HG02678 (cell line): ENCODE results near the gene TM2D3.
"Not testable (repeated sequence)": the region's sequence is repeated elsewhere in the genome, so short reads cannot be mapped to it uniquely, and the experiment has no call there.

Experiments
- ATAC-seq: cut with Tn5 transposase; IDR thresholded peaks from one replicate; pipeline ENCODE4 v1.9.1; 2021; ENCODE audit warnings: mild to moderate bottlenecking, moderate library complexity; ENCODE audit not compliant: unreplicated experiment

The TM2D3 gene

GRCh38 chr15:101657968-101658784 is 6.0 kb upstream of the TM2D3 start:
- ATAC-seq = no peak

- no peak for ATAC-seq
These were observed 5.0 kb upstream of the TM2D3 start for GRCh38 chr15:101657171-101657570.

GRCh38 chr15:101654624-101655337 is 2.6 kb upstream of the TM2D3 start:
- not testable (repeated sequence) for ATAC-seq

GRCh38 chr15:101654171-101654570 is 2.0 kb upstream of the TM2D3 start:
- no peak for ATAC-seq

GRCh38 chr15:101652786-101653430 is 727 bp upstream of the TM2D3 start:
- no peak for ATAC-seq

- peak; percentile 53 for ATAC-seq
These were observed 555 bp downstream of the TM2D3 start for GRCh38 chr15:101651554-101652097.

GRCh38 chr15:101650145-101650544 is 2.0 kb downstream of the TM2D3 start:
- no peak for ATAC-seq

DNA sequence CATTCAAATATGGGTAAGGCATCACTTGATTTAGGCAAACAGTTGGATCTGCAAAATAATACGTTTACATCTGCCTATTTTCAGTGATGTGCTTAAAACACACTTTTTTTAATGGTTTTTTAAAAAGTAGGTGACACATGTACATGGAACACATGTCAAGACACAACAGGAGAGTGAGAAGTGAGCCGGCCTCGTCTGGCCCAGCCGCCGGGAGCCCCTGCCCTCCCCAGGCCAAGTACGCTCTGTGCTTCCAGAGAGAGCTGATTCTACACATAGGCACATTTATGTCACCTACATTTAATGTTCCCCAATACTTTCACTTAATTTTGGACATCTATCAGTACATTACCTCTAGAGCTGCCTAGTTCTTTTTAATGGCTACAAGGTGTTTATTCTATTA is 3.8 kb downstream of the TM2D3 start:
- ATAC-seq = no peak

- no peak for ATAC-seq
These were observed 4.9 kb downstream of the TM2D3 start for GRCh38 chr15:101647251-101647650.

GRCh38 chr15:101646672-101647071 is 5.5 kb downstream of the TM2D3 start:
- no peak for ATAC-seq

GRCh38 chr15:101642361-101642760 is 9.8 kb downstream of the TM2D3 start:
- no peak for ATAC-seq

GRCh38 chr15:101641894-101642293 is 10.3 kb downstream of the TM2D3 start:
- ATAC-seq = no peak

DNA sequence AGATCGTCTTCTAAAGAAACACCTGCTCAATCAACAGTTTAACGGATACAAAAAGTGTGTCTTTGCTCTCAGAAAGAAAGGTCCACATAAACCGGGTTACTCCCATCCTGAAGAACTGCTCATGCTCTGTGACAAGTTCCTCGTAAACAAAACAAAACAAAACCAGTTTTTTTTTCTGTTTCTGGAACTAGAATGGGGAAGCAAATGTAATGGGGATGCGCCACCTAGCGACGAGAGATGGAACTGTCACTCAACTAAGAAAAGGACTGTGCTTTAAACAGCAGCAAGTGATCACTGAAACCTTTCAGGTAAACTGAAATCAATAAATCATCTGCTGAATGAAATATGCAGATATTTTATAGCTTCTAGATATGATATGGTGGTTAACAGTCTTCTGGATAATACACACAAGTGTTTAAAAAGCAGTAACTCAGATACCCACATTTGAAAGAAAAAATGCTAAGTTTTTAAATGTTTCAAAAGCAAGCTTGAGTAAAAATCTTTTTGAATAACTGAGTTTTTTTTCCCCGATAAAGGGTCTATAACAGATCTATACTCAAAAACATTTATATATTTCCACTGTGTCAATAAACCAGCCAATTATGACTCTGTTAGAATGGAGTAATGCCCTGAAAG is 10.9 kb downstream of the TM2D3 start:
- peak; percentile 55 for ATAC-seq

DNA sequence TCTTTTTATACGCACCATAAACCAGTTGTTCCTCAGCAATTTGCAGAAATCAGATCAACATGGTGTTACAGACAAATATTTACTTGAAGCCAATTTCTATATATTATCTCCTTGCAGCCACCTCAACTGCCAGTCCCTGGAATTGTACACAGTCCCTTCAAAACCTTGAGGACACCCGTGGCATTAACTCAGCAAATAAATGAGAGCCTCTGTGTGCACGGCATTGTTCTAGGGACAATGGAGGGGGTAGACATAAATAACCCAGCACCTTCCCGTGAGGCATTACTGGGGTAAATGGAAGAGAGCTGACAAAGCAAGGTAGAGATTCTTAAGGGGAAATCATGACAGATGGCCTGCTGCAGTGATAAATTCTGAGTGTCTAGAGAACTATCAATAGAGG is 12.5 kb downstream of the TM2D3 start:
- no peak for ATAC-seq

DNA sequence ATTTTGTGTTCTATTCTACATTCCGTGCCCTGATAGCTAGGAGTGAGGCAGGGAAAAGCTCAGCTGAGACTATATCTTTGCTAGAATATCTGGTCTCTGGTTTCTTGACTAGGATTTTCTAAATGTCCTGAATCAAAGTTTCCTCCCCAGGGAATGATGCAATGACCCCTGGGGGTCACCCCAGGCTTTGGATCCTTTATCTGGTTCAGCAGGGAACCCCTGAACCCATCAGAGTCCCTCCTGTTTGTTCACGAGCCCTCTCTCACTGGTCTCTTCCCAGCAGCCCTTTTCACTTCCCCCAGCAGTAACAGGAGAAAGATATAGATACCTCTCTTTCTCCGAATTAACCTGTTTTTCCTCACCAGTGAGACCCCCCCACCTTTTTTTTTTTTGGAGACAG is 14.3 kb downstream of the TM2D3 start:
- ATAC-seq = no peak

DNA sequence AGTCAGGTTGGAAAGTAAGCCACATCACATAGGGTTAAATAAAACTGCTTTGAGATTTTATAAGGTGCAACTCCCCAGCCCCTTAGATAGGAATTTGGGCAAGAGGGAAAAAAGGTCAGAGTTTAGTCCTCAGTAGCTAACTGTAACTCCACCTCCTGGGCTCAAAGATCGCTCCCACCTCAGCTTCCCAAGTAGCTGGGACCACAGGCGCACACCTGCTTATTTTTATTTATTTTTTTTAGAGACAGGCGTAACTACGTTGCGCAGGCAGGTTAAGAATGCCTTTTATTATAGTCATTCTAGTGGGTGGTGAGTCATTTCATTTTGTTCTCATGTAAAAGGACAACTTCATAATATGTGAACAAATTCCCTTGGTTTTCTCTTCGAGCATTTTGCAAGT is 14.7 kb downstream of the TM2D3 start:
- no peak for ATAC-seq

- ATAC-seq = no peak
These were observed 15.1 kb downstream of the TM2D3 start for GRCh38 chr15:101637038-101637437.

DNA sequence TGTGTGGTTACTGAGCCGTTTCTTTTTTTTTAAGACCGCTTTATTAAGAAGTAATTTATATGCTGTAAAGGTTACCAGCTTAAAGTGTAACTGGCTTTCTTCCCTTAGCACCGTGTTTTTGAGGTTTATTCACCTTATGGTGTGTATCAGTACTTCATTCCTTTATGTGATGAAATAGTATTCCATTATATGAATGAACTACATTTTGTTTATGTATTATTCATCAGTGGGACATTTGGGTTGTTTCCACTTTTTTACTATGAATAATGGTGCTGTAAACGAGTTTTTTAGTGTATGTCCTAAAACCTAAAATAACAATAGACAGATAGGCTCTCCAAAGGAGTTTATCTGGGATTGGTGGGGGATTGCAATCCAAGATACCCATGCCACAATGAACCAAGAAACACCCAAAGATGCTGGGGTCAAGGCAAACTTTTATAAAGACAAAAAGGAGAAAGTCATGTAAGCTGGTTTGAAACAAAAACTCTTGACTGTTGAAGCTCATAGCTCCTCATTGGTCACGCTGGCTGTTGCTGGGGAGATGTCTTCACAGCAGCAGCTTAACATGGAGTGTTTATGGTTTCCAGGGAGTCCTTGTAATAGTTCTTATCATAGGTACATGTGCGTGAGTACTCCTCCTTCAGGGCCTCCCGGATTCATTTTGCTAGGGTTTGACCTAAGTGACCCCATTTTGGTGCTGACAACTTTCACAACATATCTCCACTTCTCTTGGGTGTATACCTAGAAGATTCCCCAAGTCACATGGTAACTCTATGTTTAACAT is 16.0 kb downstream of the TM2D3 start:
- no peak for ATAC-seq

GRCh38 chr15:101633356-101633755 is 18.8 kb downstream of the TM2D3 start:
- no peak for ATAC-seq

DNA sequence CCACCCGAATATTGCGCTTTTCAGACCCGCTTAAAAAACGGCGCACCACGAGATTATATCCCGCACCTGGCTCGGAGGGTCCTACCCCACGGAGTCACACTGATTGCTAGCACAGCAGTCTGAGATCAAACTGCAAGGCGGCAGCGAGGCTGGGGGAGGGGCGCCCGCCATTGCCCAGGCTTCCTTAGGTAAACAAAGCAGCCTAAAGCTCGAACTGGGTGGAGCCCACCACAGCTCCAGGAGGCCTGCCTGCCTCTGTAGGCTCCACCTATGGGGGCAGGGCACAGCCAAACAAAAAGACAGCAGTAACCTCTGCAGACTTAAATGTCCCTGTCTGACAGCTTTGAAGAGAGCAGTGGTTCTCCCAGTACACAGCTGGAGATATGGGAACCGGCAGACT is 25.5 kb downstream of the TM2D3 start:
- not testable (repeated sequence) for ATAC-seq
